Memory B cell (primary cell): ENCODE data around the gene MBD3L3.
"Not testable (repeated sequence)": the region's sequence is repeated elsewhere in the genome, so short reads cannot be mapped to it uniquely, and the experiment has no call there.

Source experiments
- ATAC-seq: fragments of 150-1000 bp; cut with Tn5 transposase; 2 replicates; pipeline ENCODE4 v1.10.0; 2021; ENCODE audit warnings: low read depth, mild to moderate bottlenecking, moderate library complexity
- DNase-seq, 2 donors: peaks; one replicate each; pipeline ENCODE4 v3.0.0; 2022; ENCODE audit warnings: low spot score in 2 of 2
- H3K27ac Mint-ChIP-seq: one replicate; pipeline ENCODE4 v1.8.0; 2022; ENCODE audit warnings: mild to moderate bottlenecking, moderate library complexity, mixed read lengths
- H3K27me3 Mint-ChIP-seq: one replicate; pipeline ENCODE4 v1.8.0; 2022; ENCODE audit warnings: mixed read lengths
- H3K36me3 Mint-ChIP-seq: one replicate; pipeline ENCODE4 v1.8.0; 2022; ENCODE audit warnings: mild to moderate bottlenecking, mixed read lengths
- H3K4me1 Mint-ChIP-seq: one replicate; pipeline ENCODE4 v1.8.0; 2022; ENCODE audit warnings: mixed read lengths
- H3K4me3 Mint-ChIP-seq: one replicate; pipeline ENCODE4 v1.8.0; 2022; ENCODE audit warnings: mild to moderate bottlenecking, moderate library complexity, mixed read lengths
- H3K9me3 Mint-ChIP-seq: one replicate; pipeline ENCODE4 v1.8.0; 2022; ENCODE audit warnings: mixed read lengths

Gene MBD3L3

GRCh38 chr19:7049021-7049420 is 9.5 kb downstream of the MBD3L3 start, which contains the start of gene MBD3L2:
Gene MBD3L2, plus strand, starts transcription at chr19:7049321. Its CDS starts 53 bp downstream, at chr19:7049374.
- not testable (repeated sequence) for H3K36me3 Mint-ChIP-seq, H3K27me3 Mint-ChIP-seq, H3K4me1 Mint-ChIP-seq, H3K27ac Mint-ChIP-seq, H3K4me3 Mint-ChIP-seq, DNase-seq, ATAC-seq, H3K9me3 Mint-ChIP-seq

GRCh38 chr19:7041563-7041962 is 16.9 kb downstream of the MBD3L3 start:
- H3K36me3 Mint-ChIP-seq, H3K27ac Mint-ChIP-seq, H3K27me3 Mint-ChIP-seq, H3K4me3 Mint-ChIP-seq, H3K9me3 Mint-ChIP-seq, DNase-seq, ATAC-seq, H3K4me1 Mint-ChIP-seq: not testable (repeated sequence)

- H3K27me3 Mint-ChIP-seq, H3K36me3 Mint-ChIP-seq, DNase-seq, H3K27ac Mint-ChIP-seq, H3K4me3 Mint-ChIP-seq, H3K4me1 Mint-ChIP-seq, ATAC-seq, H3K9me3 Mint-ChIP-seq: not testable (repeated sequence)
These were observed 18.4 kb downstream of the MBD3L3 start, which contains the start of gene MBD3L4 for GRCh38 chr19:7040079-7040478. Gene MBD3L4, minus strand, starts transcription at chr19:7040179. Its CDS starts 35 bp downstream, at chr19:7040144.

- DNase-seq, H3K4me1 Mint-ChIP-seq, H3K27me3 Mint-ChIP-seq, H3K36me3 Mint-ChIP-seq, ATAC-seq, H3K4me3 Mint-ChIP-seq, H3K9me3 Mint-ChIP-seq, H3K27ac Mint-ChIP-seq: not testable (repeated sequence)
These were observed 28.2 kb downstream of the MBD3L3 start, which contains the start of gene MBD3L5 for GRCh38 chr19:7030278-7030677. Gene MBD3L5, plus strand, starts transcription at chr19:7030578. Its CDS starts 34 bp downstream, at chr19:7030612.

- not testable (repeated sequence) for ATAC-seq, H3K27ac Mint-ChIP-seq, H3K4me3 Mint-ChIP-seq
These were observed 29.7 kb downstream of the MBD3L3 start for GRCh38 chr19:7028790-7029189.

GRCh38 chr19:7021331-7021730 is 37.1 kb downstream of the MBD3L3 start, which contains the start of gene MBD3L2B:
Gene MBD3L2B, minus strand, starts transcription at chr19:7021431. Its CDS starts 34 bp downstream, at chr19:7021397.
- not testable (repeated sequence) for ATAC-seq, H3K4me3 Mint-ChIP-seq, H3K4me1 Mint-ChIP-seq, H3K27ac Mint-ChIP-seq, H3K27me3 Mint-ChIP-seq, H3K9me3 Mint-ChIP-seq, DNase-seq, H3K36me3 Mint-ChIP-seq

More at GRCh38 chr19:7028790-7029189, 29.7 kb downstream of the MBD3L3 start:
- H3K9me3 Mint-ChIP-seq, DNase-seq, H3K4me1 Mint-ChIP-seq, H3K27me3 Mint-ChIP-seq, H3K36me3 Mint-ChIP-seq: not testable (repeated sequence)

- H3K27me3 Mint-ChIP-seq, result peaks cover 2% of the 10 kb centered on the region
- H3K36me3 Mint-ChIP-seq, result no peaks in the 10 kb centered on the region
- no peak for ATAC-seq
- no peak overlapping the region for H3K27ac Mint-ChIP-seq
- no peak overlapping the region for H3K4me3 Mint-ChIP-seq
- H3K4me1 Mint-ChIP-seq, result no peaks in the 10 kb centered on the region
- no peaks in the 10 kb centered on the region for H3K9me3 Mint-ChIP-seq
- no peak for DNase-seq
These were observed 39.6 kb downstream of the MBD3L3 start for GRCh38 chr19:7018828-7019227.

- H3K9me3 Mint-ChIP-seq, result no peaks in the 10 kb centered on the region
- H3K4me3 Mint-ChIP-seq, result no peak overlapping the region
- no peak overlapping the region for H3K27ac Mint-ChIP-seq
- H3K27me3 Mint-ChIP-seq, result peaks cover 2% of the 10 kb centered on the region
- no peaks in the 10 kb centered on the region for H3K36me3 Mint-ChIP-seq
- peaks cover 2% of the 10 kb centered on the region for H3K4me1 Mint-ChIP-seq
- ATAC-seq (peak; percentile 48), DNase-seq (no peak)
These were observed 44.8 kb downstream of the MBD3L3 start for GRCh38 chr19:7013678-7014077.

GRCh38 chr19:7010722-7011593 is 47.5 kb downstream of the MBD3L3 start:
- Mint-ChIP-seq H3K27me3 (peaks cover 2% of the 10 kb centered on the region), H3K36me3 (no peaks in the 10 kb centered on the region), H3K9me3 (no peaks in the 10 kb centered on the region), H3K4me1 (peaks cover 8% of the 10 kb centered on the region), H3K27ac (no peak overlapping the region), H3K4me3 (no peak overlapping the region)
- DNase-seq (no peak), ATAC-seq (no peak)

- Mint-ChIP-seq H3K4me1 (peaks cover 8% of the 10 kb centered on the region), H3K9me3 (no peaks in the 10 kb centered on the region), H3K27me3 (peaks cover 2% of the 10 kb centered on the region), H3K27ac (no peak overlapping the region), H3K4me3 (no peak overlapping the region), H3K36me3 (no peaks in the 10 kb centered on the region)
- ATAC-seq (peak; percentile 67), DNase-seq (no peak)
These were observed 50.6 kb downstream of the MBD3L3 start for GRCh38 chr19:7007859-7008258.
